ENCODE data around the gene CCER1. TPM values are rescaled to one million over a fixed set of nuclear protein-coding genes. Genes with fewer than 3 reads are reported as not detected.

CCER1 gene
- total RNA-seq, 4 donors from 2014 or later = not detected

GRCh38 chr12:90939382-90939781 is 15.6 kb downstream of the CCER1 start:
- intact Hi-C loops (cut with DNase I) = no loop called here
- no peaks in the 10 kb centered on the region for H3K27me3 ChIP-seq
- no peak for DNase-seq (ENCODE audit: extremely low spot score)
- WGBS = 89% methylated on average over 1 of the region's 1 CpG
- TF ChIP-seq POLR2AphosphoS5 (IDR thresholded peaks at IDR 0.05) = no peak
- TF ChIP-seq, protein P1, sequence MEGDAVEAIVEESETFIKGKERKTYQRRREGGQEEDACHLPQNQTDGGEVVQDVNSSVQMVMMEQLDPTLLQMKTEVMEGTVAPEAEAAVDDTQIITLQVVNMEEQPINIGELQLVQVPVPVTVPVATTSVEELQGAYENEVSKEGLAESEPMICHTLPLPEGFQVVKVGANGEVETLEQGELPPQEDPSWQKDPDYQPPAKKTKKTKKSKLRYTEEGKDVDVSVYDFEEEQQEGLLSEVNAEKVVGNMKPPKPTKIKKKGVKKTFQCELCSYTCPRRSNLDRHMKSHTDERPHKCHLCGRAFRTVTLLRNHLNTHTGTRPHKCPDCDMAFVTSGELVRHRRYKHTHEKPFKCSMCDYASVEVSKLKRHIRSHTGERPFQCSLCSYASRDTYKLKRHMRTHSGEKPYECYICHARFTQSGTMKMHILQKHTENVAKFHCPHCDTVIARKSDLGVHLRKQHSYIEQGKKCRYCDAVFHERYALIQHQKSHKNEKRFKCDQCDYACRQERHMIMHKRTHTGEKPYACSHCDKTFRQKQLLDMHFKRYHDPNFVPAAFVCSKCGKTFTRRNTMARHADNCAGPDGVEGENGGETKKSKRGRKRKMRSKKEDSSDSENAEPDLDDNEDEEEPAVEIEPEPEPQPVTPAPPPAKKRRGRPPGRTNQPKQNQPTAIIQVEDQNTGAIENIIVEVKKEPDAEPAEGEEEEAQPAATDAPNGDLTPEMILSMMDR (IDR thresholded peaks at IDR 0.05) = no peak
- no peak for TF ChIP-seq POLR2A (IDR thresholded peaks at IDR 0.05; ENCODE audit: low read depth)
- TF ChIP-seq EP300 (IDR thresholded peaks at IDR 0.05) = no peak
- peaks cover 0 to 14% (median 10%) of the 10 kb centered on the region in 4 donors for H3K4me1 ChIP-seq
- no peaks in the 10 kb centered on the region for H3K9me3 ChIP-seq
- H3K36me3 ChIP-seq = no peaks in the 10 kb centered on the region
- no peak overlapping the region for H3K27ac ChIP-seq (replicated peaks in 1 of 4)
- H3K4me3 ChIP-seq = no peak overlapping the region

DNA sequence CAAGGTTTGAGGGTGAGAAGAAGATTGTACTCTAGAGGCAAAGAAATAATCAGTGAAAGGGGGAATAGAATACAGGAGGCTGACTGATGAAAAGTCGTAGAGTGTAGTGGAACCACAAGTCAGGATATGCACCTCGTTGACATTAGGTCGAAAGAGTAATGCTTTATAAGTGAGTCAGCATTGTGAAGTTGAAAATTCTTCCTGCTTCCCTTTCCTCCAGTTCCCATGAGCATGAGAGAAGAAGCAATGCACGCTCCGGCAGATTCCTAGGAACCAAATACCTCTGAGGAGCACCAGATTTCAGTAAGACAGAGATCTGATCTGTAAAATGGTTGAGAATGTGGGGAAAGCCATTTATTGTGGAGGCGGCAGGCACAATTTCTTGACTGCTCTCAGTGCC is 16.5 kb downstream of the CCER1 start:
- Histone ChIP-seq H3K4me1 (peaks cover 0 to 14% (median 10%) of the 10 kb centered on the region in 4 donors), H3K9me3 (no peaks in the 10 kb centered on the region), H3K36me3 (no peaks in the 10 kb centered on the region), H3K4me3 (no peak overlapping the region), H3K27ac (replicated peaks in 1 of 4) (no peak overlapping the region), H3K27me3 (no peaks in the 10 kb centered on the region)
- TF ChIP-seq POLR2A (IDR thresholded peaks at IDR 0.05; ENCODE audit: low read depth) = no peak
- no peak for TF ChIP-seq POLR2AphosphoS5 (IDR thresholded peaks at IDR 0.05)
- TF ChIP-seq, protein P1 (IDR thresholded peaks at IDR 0.05) = no peak
- TF ChIP-seq EP300 (IDR thresholded peaks at IDR 0.05) = no peak
- intact Hi-C loops (cut with DNase I) = no loop called here
- DNase-seq (ENCODE audit: extremely low spot score) = no peak
- 72% methylated on average over 6 of the region's 6 CpGs for WGBS

DNA sequence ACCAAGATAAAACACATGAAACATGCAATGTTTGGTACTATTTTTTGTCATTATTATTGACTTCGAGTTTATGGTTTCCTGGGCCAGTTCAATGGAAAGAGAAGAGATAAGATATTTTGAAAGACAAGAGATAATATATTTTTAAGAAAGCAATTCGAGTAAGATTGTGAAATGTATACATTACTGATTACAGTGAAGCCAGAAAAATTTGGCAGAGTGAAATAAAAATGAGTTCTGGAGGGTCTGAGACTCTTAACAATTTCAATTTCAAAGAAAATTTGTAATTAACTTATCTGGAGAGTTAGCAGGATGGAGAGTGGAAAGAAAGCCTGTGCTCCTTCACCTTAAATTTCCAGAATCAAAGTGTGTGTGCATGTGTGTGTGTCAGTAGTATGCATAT is 17.3 kb downstream of the CCER1 start:
- H3K4me1 ChIP-seq = peaks cover 0 to 14% (median 10%) of the 10 kb centered on the region in 4 donors

DNA sequence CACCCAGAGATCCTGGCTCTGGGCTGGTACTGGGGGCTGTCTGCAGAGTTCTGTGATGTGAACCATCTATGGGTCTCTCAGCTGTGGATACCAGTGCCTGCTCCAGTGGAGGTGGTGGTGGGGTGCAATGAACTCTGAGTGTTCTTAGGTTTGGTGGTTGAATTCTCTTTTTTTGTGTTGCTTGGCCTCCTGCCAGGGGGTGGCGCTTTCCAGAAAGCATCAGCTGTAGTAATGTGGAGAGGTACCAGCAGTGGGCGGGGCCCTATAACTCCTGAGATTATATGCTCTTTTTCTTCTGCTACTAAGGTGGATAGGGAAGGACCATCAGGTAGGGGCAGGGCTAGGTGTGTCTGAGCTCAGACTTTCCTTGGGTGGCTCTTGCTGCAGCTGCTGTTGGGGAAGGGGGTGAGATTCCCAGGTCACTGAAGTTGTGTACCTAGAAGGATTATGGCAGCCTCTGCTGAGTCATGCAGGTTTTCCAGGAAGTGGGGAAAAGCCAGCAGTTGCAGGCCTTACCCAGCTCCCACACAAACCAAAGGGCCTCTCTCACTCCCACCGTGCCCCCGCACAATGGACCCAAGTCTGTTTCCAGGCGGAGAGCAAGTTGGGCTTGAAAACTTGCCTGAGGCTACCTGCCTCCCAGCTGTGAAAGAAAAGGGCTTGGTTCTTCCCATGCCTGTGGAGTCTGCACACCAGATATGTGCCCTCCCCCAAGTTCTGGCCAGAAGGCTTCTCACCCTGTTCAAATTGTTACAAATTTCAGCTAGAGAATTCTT is 18.6 kb downstream of the CCER1 start:
- no peak overlapping the region for H3K4me3 ChIP-seq
- no peak for TF ChIP-seq EP300 (IDR thresholded peaks at IDR 0.05)
- TF ChIP-seq POLR2A (IDR thresholded peaks at IDR 0.05; ENCODE audit: low read depth) = no peak
- TF ChIP-seq, protein P1 (IDR thresholded peaks at IDR 0.05) = no peak
- TF ChIP-seq POLR2AphosphoS5 (IDR thresholded peaks at IDR 0.05) = no peak
- H3K27me3 ChIP-seq = no peaks in the 10 kb centered on the region
- intact Hi-C loops (cut with DNase I) = no loop called here
- WGBS = 91% methylated on average over 5 of the region's 5 CpGs
- peaks cover 0 to 14% (median 10%) of the 10 kb centered on the region in 4 donors for H3K4me1 ChIP-seq
- H3K9me3 ChIP-seq = no peaks in the 10 kb centered on the region
- no peak overlapping the region for H3K27ac ChIP-seq (replicated peaks in 1 of 4)
- H3K36me3 ChIP-seq = no peaks in the 10 kb centered on the region
- DNase-seq (ENCODE audit: extremely low spot score) = no peak

More for the DNA sequence above, 17.3 kb downstream of the CCER1 start:
- Histone ChIP-seq H3K27me3 (no peaks in the 10 kb centered on the region), H3K9me3 (no peaks in the 10 kb centered on the region), H3K27ac (replicated peaks in 1 of 4) (no peak overlapping the region), H3K36me3 (no peaks in the 10 kb centered on the region), H3K4me3 (no peak overlapping the region)
- WGBS = 79% methylated on average over 2 of the region's 2 CpGs
- TF ChIP-seq POLR2A (IDR thresholded peaks at IDR 0.05; ENCODE audit: low read depth) = no peak
- no peak for TF ChIP-seq POLR2AphosphoS5 (IDR thresholded peaks at IDR 0.05)
- TF ChIP-seq, protein P1 (IDR thresholded peaks at IDR 0.05) = no peak
- no peak for DNase-seq (ENCODE audit: extremely low spot score)
- intact Hi-C loops (cut with DNase I) = no loop called here

All from esophagus muscularis mucosa (tissue), 4 donors.